HCT116 (cell line): ENCODE measurements around the gene SH3GL1. TPM values are rescaled to one million over a fixed set of nuclear protein-coding genes. Genes with fewer than 3 reads are reported as not detected.

Source experiments
- ATAC-seq: fragments of 200-7000 bp; cut with Tn5 transposase; 2 replicates; pipeline ENCODE4 v1.9.1; 2020; ENCODE audit warnings: mild to moderate bottlenecking, moderate library complexity
- BruUV-seq: library from RNA; stranded (reverse); fragments of 400-500 nt; replicated peaks from 2 replicates; lab custom pipeline; 2021; lab: Mats Ljungman, UMichigan
- CTCF ChIA-PET: fragments of 300-600 bp; sonication (Branson Sonifier 250); formaldehyde crosslinking; loops from one replicate; lab custom pipeline; 2021; ENCODE audit warnings: antibody characterized with exemption; lab: Charles Lee
- POLR2A ChIA-PET: fragments of 300-600, 350-600 bp; sonication (Branson Sonifier 250); formaldehyde crosslinking; loops from one replicate; lab custom pipeline; 2021; ENCODE audit warnings: antibody characterized with exemption; lab: Charles Lee
- RAD21 ChIA-PET, 2 experiments: fragments of 300-600 bp; sonication (Branson Sonifier 250); formaldehyde crosslinking; loops; one replicate each; lab custom pipeline; 2023; ENCODE audit warnings: low total read pairs in 2 of 2; ENCODE audit not compliant: uncharacterized antibody in 2 of 2, unreplicated experiment in 2 of 2, low non-redundant PET in 1 of 2; lab: Charles Lee
- DNase-seq: peaks from one replicate; pipeline ENCODE4 v3.0.0-alpha.2; 2010; ENCODE audit warnings: low read depth, low spot score
- H2AFZ ChIP-seq: fragments of 200-600 bp; shearing (Covaris generic), sonication (generic); 2 replicates; pipeline ENCODE4 v1.6.1; 2017; ENCODE audit warnings: low read depth, mixed run types, mixed read lengths, antibody characterized with exemption, low read length; ENCODE audit not compliant: poor library complexity, severe bottlenecking
- H3K27ac ChIP-seq: 2 replicates; pipeline ENCODE4 v1.5.1; 2012; ENCODE audit warnings: low read depth, low read length
- H3K27me3 ChIP-seq: fragments of 200-600 bp; sonication (generic); 2 replicates; pipeline ENCODE4 v1.6.1; 2016; ENCODE audit warnings: mixed run types, low read length, mixed read lengths; ENCODE audit not compliant: insufficient read depth
- H3K36me3 ChIP-seq, 2 experiments: fragments of 200-500 bp in 1 of 2; fragments of 200-600 bp in 1 of 2; sonication (Bioruptor generic) in 1 of 2; sonication (generic) in 1 of 2; 2 replicates each; pipeline versions ENCODE4 v1.5.1 to v1.6.1; 2014 to 2016; ENCODE audit warnings: low read length in 2 of 2, inconsistent platforms in 1 of 2, mixed read lengths in 1 of 2, mixed run types in 1 of 2; ENCODE audit not compliant: insufficient read depth in 2 of 2, control insufficient read depth in 1 of 2
- H3K4me1 ChIP-seq, 2 experiments: fragments of 200-600 bp in 1 of 2; sonication (generic) in 1 of 2; 2 replicates each; pipeline versions ENCODE4 v1.5.1 to v1.6.1; 2012 to 2017; ENCODE audit warnings: low read length in 2 of 2, inconsistent platforms in 1 of 2, mild to moderate bottlenecking in 1 of 2, mixed read lengths in 1 of 2, mixed run types in 1 of 2, moderate library complexity in 1 of 2; ENCODE audit not compliant: insufficient read depth in 2 of 2, control insufficient read depth in 1 of 2
- H3K4me2 ChIP-seq: fragments of 200-600 bp; sonication (generic); 2 replicates; pipeline ENCODE4 v1.6.1; 2017; ENCODE audit warnings: mixed run types, low read length, mixed read lengths
- H3K4me3 ChIP-seq, 2 experiments: fragments of 200-600 bp in 1 of 2; sonication (generic) in 1 of 2; replicated peaks in 1 of 2; 2 replicates each; pipeline ENCODE4 v1.5.1; 2011 to 2016; ENCODE audit warnings: low read length in 2 of 2, control low read depth in 1 of 2, low read depth in 1 of 2, mild to moderate bottlenecking in 1 of 2, mixed read lengths in 1 of 2, mixed run types in 1 of 2
- H3K79me2 ChIP-seq: fragments of 200-600 bp; sonication (generic); 2 replicates; pipeline ENCODE4 v1.6.1; 2017; ENCODE audit warnings: mild to moderate bottlenecking, mixed run types, low read length, moderate library complexity, mixed read lengths; ENCODE audit not compliant: insufficient read depth
- H3K9ac ChIP-seq: fragments of 200-600 bp; sonication (generic); 2 replicates; pipeline ENCODE4 v1.6.1; 2016; ENCODE audit warnings: low read length, mixed read lengths
- H3K9me2 ChIP-seq: fragments of 200-600 bp; sonication (generic), shearing (Covaris generic); 2 replicates; pipeline ENCODE4 v1.6.1; 2017; ENCODE audit warnings: mixed run types, mild to moderate bottlenecking, moderate library complexity; ENCODE audit not compliant: insufficient read depth
- H3K9me3 ChIP-seq, 2 experiments: fragments of 200-500 bp in 1 of 2; fragments of 200-600 bp in 1 of 2; sonication (Bioruptor generic) in 1 of 2; sonication (generic) in 1 of 2; 2 replicates each; pipeline ENCODE4 v1.6.1; 2014 to 2017; ENCODE audit warnings: low read length in 2 of 2, mixed read lengths in 2 of 2, inconsistent platforms in 1 of 2, low read depth in 1 of 2, mild to moderate bottlenecking in 1 of 2, mixed run types in 1 of 2, moderate library complexity in 1 of 2; ENCODE audit not compliant: control insufficient read depth in 1 of 2, insufficient read depth in 1 of 2
- H4K20me1 ChIP-seq: fragments of 200-600 bp; sonication (generic), shearing (Covaris generic); 2 replicates; pipeline ENCODE4 v1.6.1; 2017; ENCODE audit warnings: mixed run types, mild to moderate bottlenecking, moderate library complexity; ENCODE audit not compliant: insufficient read depth
- CBX3 ChIP-seq: IDR thresholded peaks from 2 replicates; pipeline ENCODE4 v1.6.1; 2012; ENCODE audit warnings: low read depth
- CEBPB ChIP-seq: IDR thresholded peaks from 2 replicates; pipeline ENCODE4 v1.6.1; 2012; ENCODE audit warnings: low read depth
- EGR1 ChIP-seq: IDR thresholded peaks from 2 replicates; pipeline ENCODE4 v1.6.1; 2012; ENCODE audit warnings: low read depth
- ELF1 ChIP-seq: IDR thresholded peaks from 2 replicates; pipeline ENCODE4 v1.6.1; 2012; ENCODE audit warnings: low read depth, borderline replicate concordance
- EZH2 ChIP-seq: fragments of 200-600 bp; sonication (generic); IDR thresholded peaks from 2 replicates; pipeline ENCODE4 v1.6.1; 2017; ENCODE audit warnings: antibody characterized with exemption, mixed run types
- FOSL1 ChIP-seq: IDR thresholded peaks from 2 replicates; pipeline ENCODE4 v1.6.1; 2012; ENCODE audit warnings: low read depth
- POLR2A ChIP-seq: IDR thresholded peaks from 2 replicates; pipeline ENCODE4 v1.7.0; 2011; ENCODE audit warnings: borderline replicate concordance; ENCODE audit not compliant: insufficient read depth, insufficient read length; ENCODE audit errors: extremely low read depth
- POLR2AphosphoS5 ChIP-seq: IDR thresholded peaks from 2 replicates; pipeline ENCODE4 v1.6.1; 2011; ENCODE audit warnings: mild to moderate bottlenecking, low read depth, low read length, moderate library complexity
- RAD21 ChIP-seq: IDR thresholded peaks from 2 replicates; pipeline ENCODE4 v1.6.1; 2012; ENCODE audit warnings: low read depth, mild to moderate bottlenecking
- REST ChIP-seq: IDR thresholded peaks from 2 replicates; pipeline ENCODE4 v1.6.1; 2012; ENCODE audit warnings: low read depth
- SIN3A ChIP-seq: IDR thresholded peaks from 2 replicates; pipeline ENCODE4 v1.6.1; 2012; ENCODE audit warnings: low read depth
- SP1 ChIP-seq: IDR thresholded peaks from 2 replicates; pipeline ENCODE4 v1.6.1; 2012; ENCODE audit warnings: low read depth
- SRF ChIP-seq: IDR thresholded peaks from 2 replicates; pipeline ENCODE4 v1.6.1; 2012; ENCODE audit warnings: low read depth
- YY1 ChIP-seq: IDR thresholded peaks from 2 replicates; pipeline ENCODE4 v1.6.1; 2011; ENCODE audit warnings: low read length, low read depth, moderate library complexity, mild to moderate bottlenecking; ENCODE audit not compliant: insufficient replicate concordance; ENCODE audit errors: extremely low read depth
- ZNF274 ChIP-seq: fragments of 200-500 bp; sonication (Bioruptor generic); IDR thresholded peaks from 2 replicates; pipeline ENCODE4 v1.6.1; 2014; ENCODE audit warnings: mild to moderate bottlenecking, low read depth, low read length, inconsistent platforms
- intact Hi-C: fragments of 100-400 bp; cut with micrococcal nuclease; formaldehyde crosslinking; loops from 2 replicates; pipeline ENCODE4 v1.10.0; 2022
- total RNA-seq: library from RNA; stranded (reverse); gene quantifications from one replicate; pipeline ENCODE4 v1.2.1, GENCODE V29; 2021; ENCODE audit not compliant: unreplicated experiment

The SH3GL1 gene
- total RNA-seq, 1 experiment from 2014 or later, result 86.0 TPM

- ChIA-PET RAD21 (no interaction called here), POLR2A (interaction anchor here (1.6 kb wide), 1 partner anchor 73 kb away, joined by 3 read pairs; the partner anchor contains the start of gene MPND), CTCF (no interaction called here)
- Histone ChIP-seq H3K4me1 (peaks cover 0 to 12% of the 10 kb centered on the region in 2 experiments; a peak in 2 of 4 replicates), H3K27ac (no peak overlapping the region), H3K4me2 (no peak overlapping the region), H3K9me2 (no peaks in the 10 kb centered on the region), H2AFZ (no peak overlapping the region), H3K4me3 (no peak overlapping the region), H3K79me2 (peaks cover 87% of the 10 kb centered on the region), H3K9me3 (no peaks in the 10 kb centered on the region), H3K9ac (no peak overlapping the region), H3K36me3 (peaks cover 14 to 41% of the 10 kb centered on the region in 2 experiments; a peak in 3 of 4 replicates), H3K27me3 (no peaks in the 10 kb centered on the region), H4K20me1 (peaks cover 9% of the 10 kb centered on the region; the same call in 1 of the 2 replicates)
- ATAC-seq (no peak), DNase-seq (no peak)
- BruUV-seq, result no TSS peak
- TF ChIP-seq RAD21 (no peak), CBX3 (no peak), FOSL1 (no peak), EGR1 (no peak), EZH2 (no peak), REST (no peak), SIN3A (no peak), CEBPB (no peak), ZNF274 (no peak), SRF (no peak), POLR2A (no peak), ELF1 (no peak), SP1 (no peak), YY1 (no peak), POLR2AphosphoS5 (no peak)
- intact Hi-C loops, result no loop called here
These were observed 15.9 kb upstream of the SH3GL1 start for GRCh38 chr19:4416268-4416667.
